ENCODE measurements around the gene RINT1.

Gene RINT1

GRCh38 chr7:105599551-105599950 lies 67.5 kb downstream of the RINT1 start:
- no peak for DNase-seq (ENCODE audit: low spot score)

- DNase-seq (ENCODE audit: low spot score): no peak
Observed at GRCh38 chr7:105600720-105601550, 68.9 kb downstream of the RINT1 start.

- DNase-seq (ENCODE audit: low spot score): no peak
Observed at GRCh38 chr7:105602325-105603305, 70.6 kb downstream of the RINT1 start.

GRCh38 chr7:105610165-105610930 lies 78.3 kb downstream of the RINT1 start:
- no peak for DNase-seq (ENCODE audit: low spot score)

- DNase-seq (ENCODE audit: low spot score): no peak
Observed at GRCh38 chr7:105611856-105612775, 80.1 kb downstream of the RINT1 start.

- no peak for DNase-seq (ENCODE audit: low spot score)
Observed at GRCh38 chr7:105612806-105613205, 80.8 kb downstream of the RINT1 start.

- DNase-seq (ENCODE audit: low spot score): no peak
Observed at GRCh38 chr7:105613611-105614330, 81.8 kb downstream of the RINT1 start.

GRCh38 chr7:105614341-105614840 lies 82.4 kb downstream of the RINT1 start:
- no peak for DNase-seq (ENCODE audit: low spot score)

Data from GM03348 (cell line).